Measurements from ENCODE around the gene RNF135.

DNA sequence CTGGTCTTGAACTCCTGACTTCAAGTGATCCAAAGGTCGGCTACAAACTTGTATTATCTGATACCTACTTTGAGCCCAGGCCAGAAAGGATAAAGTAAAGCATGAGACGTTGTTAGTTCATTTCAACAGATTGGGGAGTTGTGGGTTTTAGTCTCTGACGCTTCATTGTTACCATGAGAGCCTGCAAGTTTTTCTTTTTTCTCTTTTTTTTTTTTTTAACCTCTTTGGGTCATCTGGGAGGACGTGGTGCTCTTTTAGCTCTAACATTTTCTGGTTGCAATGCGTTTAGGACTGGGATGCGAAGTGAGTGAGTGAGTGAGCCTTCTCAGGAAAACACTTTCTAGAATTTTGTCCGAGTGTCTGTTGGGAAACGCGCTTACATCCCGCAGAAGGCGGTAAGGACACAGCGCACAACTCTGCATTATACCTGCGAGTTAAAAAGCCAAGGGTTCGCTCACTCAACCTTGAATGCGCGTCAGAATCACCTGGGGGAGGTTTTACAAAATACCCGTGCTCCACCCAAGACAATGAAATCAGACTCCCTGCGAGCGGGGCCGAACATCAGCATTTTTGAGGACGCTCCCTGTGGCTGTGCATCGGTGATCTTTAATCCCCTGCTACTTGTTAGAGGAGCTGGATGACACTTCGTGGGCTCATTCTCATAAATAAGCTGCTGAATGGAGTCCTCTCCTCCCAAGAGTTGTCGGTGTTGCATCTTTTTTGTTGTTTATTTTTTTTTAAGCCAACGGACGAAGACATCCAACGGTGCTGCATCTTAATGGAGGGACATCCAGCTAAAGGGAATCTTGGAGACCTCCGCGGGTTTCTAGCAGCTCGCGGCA, 629 bp upstream of the RNF135 start:
- TF ChIP-seq, protein P1, sequence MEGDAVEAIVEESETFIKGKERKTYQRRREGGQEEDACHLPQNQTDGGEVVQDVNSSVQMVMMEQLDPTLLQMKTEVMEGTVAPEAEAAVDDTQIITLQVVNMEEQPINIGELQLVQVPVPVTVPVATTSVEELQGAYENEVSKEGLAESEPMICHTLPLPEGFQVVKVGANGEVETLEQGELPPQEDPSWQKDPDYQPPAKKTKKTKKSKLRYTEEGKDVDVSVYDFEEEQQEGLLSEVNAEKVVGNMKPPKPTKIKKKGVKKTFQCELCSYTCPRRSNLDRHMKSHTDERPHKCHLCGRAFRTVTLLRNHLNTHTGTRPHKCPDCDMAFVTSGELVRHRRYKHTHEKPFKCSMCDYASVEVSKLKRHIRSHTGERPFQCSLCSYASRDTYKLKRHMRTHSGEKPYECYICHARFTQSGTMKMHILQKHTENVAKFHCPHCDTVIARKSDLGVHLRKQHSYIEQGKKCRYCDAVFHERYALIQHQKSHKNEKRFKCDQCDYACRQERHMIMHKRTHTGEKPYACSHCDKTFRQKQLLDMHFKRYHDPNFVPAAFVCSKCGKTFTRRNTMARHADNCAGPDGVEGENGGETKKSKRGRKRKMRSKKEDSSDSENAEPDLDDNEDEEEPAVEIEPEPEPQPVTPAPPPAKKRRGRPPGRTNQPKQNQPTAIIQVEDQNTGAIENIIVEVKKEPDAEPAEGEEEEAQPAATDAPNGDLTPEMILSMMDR (conservative IDR thresholded peaks at IDR 0.05) = no peak
- TF ChIP-seq EZH2 (IDR thresholded peaks at IDR 0.05; ENCODE audit: low read depth) = no peak
